Hepatocyte (in vitro differentiated cells): Measurements from ENCODE around the gene F9.

ENCODE experiments used
- CTCF ChIP-seq: fragments of 200-600 bp; sonication (generic); IDR thresholded peaks from 2 replicates; pipeline ENCODE4 v1.5.1; 2016; ENCODE audit warnings: antibody characterized with exemption, mild to moderate bottlenecking; ENCODE audit not compliant: poor library complexity
- EZH2 ChIP-seq: fragments of 200-600 bp; sonication (generic); IDR thresholded peaks from 2 replicates; pipeline ENCODE4 v1.6.1; 2016; ENCODE audit warnings: antibody characterized with exemption, mild to moderate bottlenecking, borderline replicate concordance

DNA sequence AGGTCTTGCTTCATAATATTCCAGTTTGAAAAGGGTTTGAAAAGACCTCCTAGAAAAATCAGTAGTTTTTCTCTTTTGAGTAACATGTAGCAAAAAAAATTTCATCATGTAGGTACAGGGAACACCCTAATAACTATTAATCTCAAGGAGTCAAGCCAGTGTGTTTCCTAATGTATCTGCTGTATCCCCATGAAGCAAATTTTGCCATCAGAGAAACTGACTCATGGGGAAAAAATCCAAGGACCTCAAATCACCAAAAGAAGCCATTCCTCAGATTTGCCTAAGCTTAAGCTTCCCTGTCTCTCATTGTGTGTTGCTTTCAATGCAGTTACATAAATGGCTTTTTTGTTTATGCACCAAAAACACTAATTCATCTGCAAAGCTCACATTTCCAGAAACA lies 29.7 kb downstream of the F9 start:
- no peak for TF ChIP-seq EZH2
- TF ChIP-seq CTCF: no peak
